ENCODE data around the gene JMJD6.
A peak's percentile ranks its signal among the peaks of the same experiment; 100 is the strongest.
"Not testable (repeated sequence)": the region's sequence is repeated elsewhere in the genome, so short reads cannot be mapped to it uniquely, and the experiment has no call there.

Gene JMJD6

DNA sequence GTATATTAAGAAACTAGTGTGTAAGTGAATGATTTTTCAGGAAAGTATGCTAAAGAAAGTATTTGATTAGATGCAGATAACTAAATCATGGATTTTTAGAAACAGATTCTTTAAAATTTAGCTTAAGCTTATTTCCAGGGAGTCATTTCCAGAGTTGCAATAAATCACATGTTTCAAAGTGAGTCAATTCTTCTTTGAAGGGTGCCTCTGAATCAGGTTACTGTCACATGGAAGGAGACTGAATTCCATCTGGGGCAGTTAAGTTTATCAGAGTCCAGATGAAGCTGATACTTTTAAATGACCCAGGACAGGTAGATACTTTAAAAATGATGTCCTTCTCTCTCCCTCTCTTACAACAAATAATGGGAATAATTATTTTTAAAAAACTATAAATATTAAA is 16.6 kb upstream of the JMJD6 start:
- H3K4me3 ChIP-seq (replicated peaks in 1 of 2; ENCODE audit: low read depth in 2 of 2, low read length in 2 of 2) = no peak overlapping the region
- no peak for DNase-seq (ENCODE audit: low read depth in 2 of 2)
- TF ChIP-seq, protein P1, sequence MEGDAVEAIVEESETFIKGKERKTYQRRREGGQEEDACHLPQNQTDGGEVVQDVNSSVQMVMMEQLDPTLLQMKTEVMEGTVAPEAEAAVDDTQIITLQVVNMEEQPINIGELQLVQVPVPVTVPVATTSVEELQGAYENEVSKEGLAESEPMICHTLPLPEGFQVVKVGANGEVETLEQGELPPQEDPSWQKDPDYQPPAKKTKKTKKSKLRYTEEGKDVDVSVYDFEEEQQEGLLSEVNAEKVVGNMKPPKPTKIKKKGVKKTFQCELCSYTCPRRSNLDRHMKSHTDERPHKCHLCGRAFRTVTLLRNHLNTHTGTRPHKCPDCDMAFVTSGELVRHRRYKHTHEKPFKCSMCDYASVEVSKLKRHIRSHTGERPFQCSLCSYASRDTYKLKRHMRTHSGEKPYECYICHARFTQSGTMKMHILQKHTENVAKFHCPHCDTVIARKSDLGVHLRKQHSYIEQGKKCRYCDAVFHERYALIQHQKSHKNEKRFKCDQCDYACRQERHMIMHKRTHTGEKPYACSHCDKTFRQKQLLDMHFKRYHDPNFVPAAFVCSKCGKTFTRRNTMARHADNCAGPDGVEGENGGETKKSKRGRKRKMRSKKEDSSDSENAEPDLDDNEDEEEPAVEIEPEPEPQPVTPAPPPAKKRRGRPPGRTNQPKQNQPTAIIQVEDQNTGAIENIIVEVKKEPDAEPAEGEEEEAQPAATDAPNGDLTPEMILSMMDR (IDR thresholded peaks at IDR 0.05; ENCODE audit: low read depth, low read length) = no peak

DNA sequence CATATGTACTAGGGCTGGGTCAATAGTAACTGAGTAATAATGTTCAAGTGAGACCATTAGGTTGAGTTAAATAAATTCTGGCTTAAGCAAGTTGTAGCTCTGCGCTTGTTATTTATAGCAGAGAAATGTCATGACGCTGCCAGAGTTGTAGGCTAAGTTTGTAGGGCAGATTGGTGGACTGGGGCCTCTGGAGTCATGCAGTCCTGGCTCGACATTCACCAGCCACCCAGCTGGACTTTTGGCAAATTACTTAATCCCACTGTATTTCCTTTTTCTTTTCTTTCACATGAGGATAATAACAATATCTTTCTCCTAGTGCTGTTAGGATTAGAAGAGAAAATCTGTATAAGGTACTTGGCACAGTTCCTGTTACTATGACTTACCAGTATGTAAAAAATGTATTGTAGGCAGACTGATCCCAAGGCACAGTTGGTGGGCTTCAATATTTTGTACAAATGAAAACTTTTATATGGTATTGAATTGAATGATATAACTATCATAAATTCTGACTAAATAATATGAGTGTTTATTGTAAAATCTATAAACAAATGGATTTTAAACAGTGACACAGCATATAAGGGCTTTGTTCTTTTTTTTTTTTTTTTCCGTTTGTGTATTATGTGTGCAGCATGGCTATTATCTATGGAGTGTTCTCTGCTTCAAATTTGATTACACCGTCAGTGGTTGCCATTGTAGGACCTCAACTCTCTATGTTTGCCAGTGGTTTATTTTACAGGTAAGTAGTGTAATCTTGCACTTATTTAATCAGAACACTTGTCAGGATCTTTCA is 14.1 kb upstream of the JMJD6 start:
- DNase-seq (ENCODE audit: low read depth in 2 of 2) = peak; percentile 54 to 75
- no peak overlapping the region for H3K4me3 ChIP-seq (replicated peaks in 1 of 2; ENCODE audit: low read depth in 2 of 2, low read length in 2 of 2)
- TF ChIP-seq, protein P1 (IDR thresholded peaks at IDR 0.05; ENCODE audit: low read depth, low read length) = no peak

DNA sequence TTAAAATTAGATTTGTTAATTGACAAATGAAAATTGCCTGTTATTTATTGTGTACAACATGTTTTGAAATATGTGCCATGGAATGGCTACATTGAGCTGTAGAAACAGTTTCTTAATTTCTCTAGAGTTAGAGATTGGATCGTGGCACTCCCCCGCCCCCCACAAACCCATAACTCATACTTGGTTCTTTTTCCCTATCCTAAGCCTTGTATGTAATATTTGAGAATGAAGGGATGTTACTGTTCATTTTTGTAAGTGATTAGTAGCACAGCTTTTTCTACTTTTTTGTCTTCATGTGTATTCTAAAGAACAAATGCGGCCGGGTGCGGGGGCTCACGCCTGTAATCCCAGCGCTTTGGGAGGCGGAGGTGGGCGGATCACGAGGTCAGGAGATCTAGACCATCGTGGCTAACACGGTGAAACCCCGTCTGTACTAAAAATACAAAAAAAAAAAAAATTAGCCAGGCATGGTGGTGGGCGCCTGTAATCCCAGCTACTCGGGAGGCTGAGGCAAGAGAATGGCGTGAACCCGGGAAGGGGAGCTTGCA is 13.2 kb upstream of the JMJD6 start:
- not testable (repeated sequence) for H3K4me3 ChIP-seq (replicated peaks in 1 of 2; ENCODE audit: low read depth in 2 of 2, low read length in 2 of 2); DNase-seq (ENCODE audit: low read depth in 2 of 2)

DNA sequence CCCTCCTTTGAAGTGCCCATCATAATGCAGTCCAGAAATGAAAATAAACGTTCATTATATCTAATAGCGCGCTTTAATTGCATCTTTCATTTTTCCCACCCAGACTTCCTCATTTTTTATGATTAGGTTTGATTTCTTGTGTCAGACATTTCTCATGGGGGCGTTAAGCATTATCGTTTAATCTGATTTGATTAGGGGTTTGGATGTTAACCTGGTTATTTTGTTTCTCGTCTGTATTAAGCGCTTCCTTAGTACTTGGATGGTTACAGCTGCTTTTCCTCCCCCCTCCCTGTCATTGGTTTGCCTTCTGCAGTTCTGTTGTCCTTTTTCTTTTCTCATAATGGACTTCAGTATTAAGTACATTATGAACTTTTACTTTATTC is 12.1 kb upstream of the JMJD6 start:
- DNase-seq (ENCODE audit: low read depth in 2 of 2) = peak; percentile 30 to 32

DNA sequence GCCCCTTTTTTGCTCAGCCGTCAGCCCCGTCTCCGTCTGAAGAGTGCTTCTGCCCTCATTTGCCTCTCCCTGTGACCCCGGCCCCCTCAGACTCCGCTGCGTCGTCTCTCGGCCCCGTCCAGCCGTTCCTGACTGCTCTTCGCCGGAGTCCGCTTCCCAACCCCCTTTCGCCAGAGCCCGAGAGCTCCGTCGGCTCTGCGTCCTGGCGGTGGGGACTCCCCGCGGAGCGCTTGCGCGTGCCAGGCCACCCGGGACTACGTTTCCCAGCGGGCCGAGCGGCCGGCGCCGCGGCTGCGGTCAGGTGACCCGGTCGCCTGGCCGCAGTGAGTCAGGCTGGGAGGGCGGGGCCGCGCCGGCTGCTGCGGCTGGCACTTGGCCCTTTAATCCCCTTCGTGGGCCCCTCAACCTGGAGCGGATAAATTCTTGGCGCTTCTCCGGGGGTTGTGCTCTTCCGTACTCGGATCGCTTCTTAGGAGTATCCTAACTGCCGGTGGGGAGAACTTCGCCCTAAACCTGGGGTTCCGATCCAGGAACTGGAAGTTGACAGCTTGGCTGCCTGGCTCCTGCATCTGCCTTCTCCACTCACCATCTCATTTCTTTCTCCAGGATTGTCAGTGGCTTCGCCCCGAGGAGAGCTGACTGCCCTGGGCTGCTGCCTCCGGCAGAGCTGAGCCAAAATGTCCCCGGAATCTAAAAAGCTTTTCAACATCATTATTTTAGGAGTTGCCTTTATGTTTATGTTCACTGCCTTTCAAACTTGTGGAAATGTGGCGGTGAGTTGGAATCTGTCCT is 11.5 kb upstream of the JMJD6 start, which contains the start of gene MFSD11:
MFSD11 (plus strand) TSS at position 444 of the 792 bp plus-strand sequence; CDS start at position 678, 234 bp downstream.
- DNase-seq (ENCODE audit: low read depth in 2 of 2) = peak; percentile 94 to 98
- peak within 1 kb of the TSS; percentile 98 for H3K4me3 ChIP-seq (replicated peaks in 1 of 2; ENCODE audit: low read depth in 2 of 2, low read length in 2 of 2)
- TF ChIP-seq, protein P1 (IDR thresholded peaks at IDR 0.05; ENCODE audit: low read depth, low read length) = no peak

More for the DNA sequence above, 12.1 kb upstream of the JMJD6 start:
- TF ChIP-seq, protein P1 (IDR thresholded peaks at IDR 0.05; ENCODE audit: low read depth, low read length) = no peak
- H3K4me3 ChIP-seq (replicated peaks in 1 of 2; ENCODE audit: low read depth in 2 of 2, low read length in 2 of 2) = peak overlapping the region; percentile 80 to 85

DNA sequence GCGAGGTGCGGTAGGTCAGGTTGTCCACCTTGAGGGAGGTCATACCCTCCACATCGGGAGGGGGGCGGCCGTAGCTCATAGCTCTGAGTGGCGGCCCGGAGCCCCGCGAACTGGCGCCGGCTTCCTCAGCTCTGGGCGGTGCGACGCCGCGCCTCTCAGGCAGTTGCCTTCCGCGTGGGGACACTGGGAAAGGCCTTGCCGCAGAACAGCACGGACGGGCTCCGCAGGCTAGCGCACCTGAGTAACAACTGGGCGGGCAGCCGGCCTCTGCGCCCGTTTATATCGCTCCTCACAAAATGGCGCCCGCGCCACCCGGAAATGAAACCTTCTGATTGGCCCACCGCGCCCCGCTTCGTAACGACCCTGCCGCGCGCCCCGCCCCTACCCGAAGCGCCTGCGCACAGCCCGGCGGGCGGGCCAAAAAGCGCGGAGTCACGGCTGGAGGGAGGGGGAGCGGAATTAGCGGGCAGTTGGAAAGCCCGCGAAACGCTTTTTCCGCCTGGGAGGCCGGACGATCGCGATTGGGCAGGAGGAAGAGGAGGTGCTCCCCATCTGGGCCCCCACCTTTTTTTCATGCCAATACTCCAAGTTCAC is 10.8 kb upstream of the JMJD6 start, which contains the start of gene SRSF2:
SRSF2 (minus strand) TSS at position 250 of the 594 bp plus-strand sequence; CDS start at position 79, 171 bp downstream.
- DNase-seq (ENCODE audit: low read depth in 2 of 2) = peak; percentile 99
- H3K4me3 ChIP-seq (replicated peaks in 1 of 2; ENCODE audit: low read depth in 2 of 2, low read length in 2 of 2) = peak within 1 kb of the TSS; percentile 98
- TF ChIP-seq, protein P1 (IDR thresholded peaks at IDR 0.05; ENCODE audit: low read depth, low read length) = no peak

Data from cardiac fibroblast (primary cell).